Measurements from ENCODE around the gene DDX20.

DDX20 gene

GRCh38 chr1:111755331-111756123 lies at the start of gene DDX20:
DDX20 (plus strand) TSS chr1:111755901; CDS start chr1:111755925, 24 bp downstream.
- in situ Hi-C loops (cut with MboI; ENCODE audit: low sequenced_read_pairs) = no loop called here

- in situ Hi-C loops (cut with MboI; ENCODE audit: low sequenced_read_pairs) = no loop called here
Observed at GRCh38 chr1:111706921-111707320, 48.8 kb upstream of the DDX20 start.

- in situ Hi-C loops (cut with MboI; ENCODE audit: low sequenced_read_pairs) = no loop called here
Observed at GRCh38 chr1:111707906-111708305, 47.8 kb upstream of the DDX20 start.

- in situ Hi-C loops (cut with MboI; ENCODE audit: low sequenced_read_pairs) = no loop called here
Observed at GRCh38 chr1:111709986-111710385, 45.7 kb upstream of the DDX20 start.

GRCh38 chr1:111716333-111716732 lies 39.4 kb upstream of the DDX20 start:
- in situ Hi-C loops (cut with MboI; ENCODE audit: low sequenced_read_pairs) = no loop called here

- in situ Hi-C loops (cut with MboI; ENCODE audit: low sequenced_read_pairs) = no loop called here
Observed at GRCh38 chr1:111717450-111717849, 38.3 kb upstream of the DDX20 start.

GRCh38 chr1:111719135-111719534 lies 36.6 kb upstream of the DDX20 start:
- in situ Hi-C loops (cut with MboI; ENCODE audit: low sequenced_read_pairs) = no loop called here

GRCh38 chr1:111719674-111720132 lies 36.0 kb upstream of the DDX20 start:
- in situ Hi-C loops (cut with MboI; ENCODE audit: low sequenced_read_pairs) = no loop called here

- in situ Hi-C loops (cut with MboI; ENCODE audit: low sequenced_read_pairs) = no loop called here
Observed at GRCh38 chr1:111720274-111720976, 35.3 kb upstream of the DDX20 start.

GRCh38 chr1:111720977-111721786 lies 34.5 kb upstream of the DDX20 start:
- in situ Hi-C loops (cut with MboI; ENCODE audit: low sequenced_read_pairs) = no loop called here

- in situ Hi-C loops (cut with MboI; ENCODE audit: low sequenced_read_pairs) = no loop called here
Observed at GRCh38 chr1:111723091-111723806, 32.5 kb upstream of the DDX20 start.

GRCh38 chr1:111723871-111724270 lies 31.8 kb upstream of the DDX20 start:
- in situ Hi-C loops (cut with MboI; ENCODE audit: low sequenced_read_pairs) = no loop called here

- in situ Hi-C loops (cut with MboI; ENCODE audit: low sequenced_read_pairs) = no loop called here
Observed at GRCh38 chr1:111725192-111725591, 30.5 kb upstream of the DDX20 start.

- in situ Hi-C loops (cut with MboI; ENCODE audit: low sequenced_read_pairs) = no loop called here
Observed at GRCh38 chr1:111727056-111727455, 28.6 kb upstream of the DDX20 start.

- in situ Hi-C loops (cut with MboI; ENCODE audit: low sequenced_read_pairs) = no loop called here
Observed at GRCh38 chr1:111729271-111729921, 26.3 kb upstream of the DDX20 start.

- in situ Hi-C loops (cut with MboI; ENCODE audit: low sequenced_read_pairs) = no loop called here
Observed at GRCh38 chr1:111729946-111730681, 25.6 kb upstream of the DDX20 start.

GRCh38 chr1:111730706-111731105 lies 25.0 kb upstream of the DDX20 start:
- in situ Hi-C loops (cut with MboI; ENCODE audit: low sequenced_read_pairs) = no loop called here

GRCh38 chr1:111731956-111732355 lies 23.7 kb upstream of the DDX20 start:
- in situ Hi-C loops (cut with MboI; ENCODE audit: low sequenced_read_pairs) = no loop called here

- in situ Hi-C loops (cut with MboI; ENCODE audit: low sequenced_read_pairs) = no loop called here
Observed at GRCh38 chr1:111732718-111733117, 23.0 kb upstream of the DDX20 start.

Data from hTERT RPE-1 (cell line).